ENCODE results near the gene ULBP3. TPM values are rescaled to one million over a fixed set of nuclear protein-coding genes. Genes with fewer than 3 reads are reported as not detected.
A peak's percentile ranks its signal among the peaks of the same experiment; 100 is the strongest.

Gene ULBP3
- total RNA-seq, 4 donors from 2014 or later = 2.4 to 31.7 (median 16.5) TPM

- intact Hi-C loops (cut with DNase I) = no loop called here
- peaks cover 30 to 43% of the 10 kb centered on the region in 2 donors for H3K4me1 ChIP-seq
- TF ChIP-seq CTCF (IDR thresholded peaks at IDR 0.05) (no peak), POLR2A (IDR thresholded peaks at IDR 0.05) (no peak)
- H3K4me3 ChIP-seq (replicated peaks in 1 of 3) = no peak overlapping the region
- H3K27me3 ChIP-seq = no peaks in the 10 kb centered on the region
- no peaks in the 10 kb centered on the region for H3K9me3 ChIP-seq
- DNase-seq = peak; percentile 82 to 85
- no peak overlapping the region for H3K27ac ChIP-seq
- 58 to 63% methylated on average over 7 to 8 of the region's 8 CpGs for WGBS, 2 donors
- H3K36me3 ChIP-seq = no peaks in the 10 kb centered on the region
Observed at GRCh38 chr6:150072201-150072600, 3.3 kb upstream of the ULBP3 start.

GRCh38 chr6:150070236-150070818 is 1.4 kb upstream of the ULBP3 start:
- Histone ChIP-seq H3K4me3 (replicated peaks in 1 of 3) (no peak overlapping the region), H3K36me3 (no peaks in the 10 kb centered on the region), H3K9me3 (no peaks in the 10 kb centered on the region), H3K4me1 (peaks cover 15 to 29% of the 10 kb centered on the region in 2 donors), H3K27me3 (no peaks in the 10 kb centered on the region), H3K27ac (peak overlapping the region in 1 of 3 donors; percentile 54)
- intact Hi-C loops (cut with DNase I) = no loop called here
- WGBS, 2 donors = 34 to 58% methylated on average over 3 of the region's 3 CpGs
- TF ChIP-seq CTCF (IDR thresholded peaks at IDR 0.05) (no peak), POLR2A (IDR thresholded peaks at IDR 0.05) (no peak)
- peak; percentile 48 to 56 for DNase-seq

- H3K4me3 ChIP-seq (replicated peaks in 1 of 3) = no peak overlapping the region
- intact Hi-C loops (cut with DNase I) = loop anchor here (5.0 to 10.0 kb wide), 2 partner anchors 132 to 745 kb away; no protein-coding TSS in a partner anchor
- peak overlapping the region; percentile 53 to 70 (median 54) for H3K27ac ChIP-seq
- H3K36me3 ChIP-seq = no peaks in the 10 kb centered on the region
- TF ChIP-seq CTCF (IDR thresholded peaks at IDR 0.05) (no peak), POLR2A (IDR thresholded peaks at IDR 0.05) (no peak)
- DNase-seq = peak; percentile 12 to 22
- no peaks in the 10 kb centered on the region for H3K9me3 ChIP-seq
- H3K4me1 ChIP-seq = peaks cover 9 to 23% of the 10 kb centered on the region in 2 donors
- no peaks in the 10 kb centered on the region for H3K27me3 ChIP-seq
- WGBS, 2 donors = 69 to 75% methylated on average over 10 of the region's 11 CpGs
Observed at GRCh38 chr6:150069706-150070105, 785 bp upstream of the ULBP3 start.

GRCh38 chr6:150068151-150068550 is 770 bp downstream of the ULBP3 start:
- no peaks in the 10 kb centered on the region for H3K9me3 ChIP-seq
- DNase-seq = no peak
- H3K27me3 ChIP-seq = no peaks in the 10 kb centered on the region
- H3K4me1 ChIP-seq = peaks cover 9 to 20% of the 10 kb centered on the region in 2 donors
- peak overlapping the region in 1 of 3 donors; percentile 8 for H3K27ac ChIP-seq
- TF ChIP-seq CTCF (IDR thresholded peaks at IDR 0.05) = no peak
- no peak for TF ChIP-seq POLR2A (IDR thresholded peaks at IDR 0.05)
- intact Hi-C loops (cut with DNase I) = loop anchor here (5.0 to 10.0 kb wide), 2 partner anchors 131 to 747 kb away; no protein-coding TSS in a partner anchor
- WGBS, 2 donors = 41 to 42% methylated on average over 4 of the region's 4 CpGs
- H3K4me3 ChIP-seq (replicated peaks in 1 of 3) = peak overlapping the region in 2 of 3 donors; percentile 69 to 91
- H3K36me3 ChIP-seq = no peaks in the 10 kb centered on the region

GRCh38 chr6:150065083-150065482 is 3.8 kb downstream of the ULBP3 start:
- no peak overlapping the region for H3K27ac ChIP-seq
- TF ChIP-seq POLR2A (IDR thresholded peaks at IDR 0.05) (no peak), CTCF (IDR thresholded peaks at IDR 0.05) (no peak)
- no peak overlapping the region for H3K4me3 ChIP-seq (replicated peaks in 1 of 3)
- intact Hi-C loops (cut with DNase I) = loop anchor here (5.0 to 10.0 kb wide), 2 partner anchors 128 to 750 kb away; no protein-coding TSS in a partner anchor
- no peak for DNase-seq
- H3K9me3 ChIP-seq = no peaks in the 10 kb centered on the region
- peaks cover 7 to 9% of the 10 kb centered on the region in 2 donors for H3K4me1 ChIP-seq
- WGBS, 2 donors = 94 to 100% methylated on average over 2 of the region's 2 CpGs
- H3K36me3 ChIP-seq = no peaks in the 10 kb centered on the region
- H3K27me3 ChIP-seq = no peaks in the 10 kb centered on the region
